ENCODE data around the gene CAPN2.

GRCh38 chr1:223771814-223772770 lies 59.8 kb downstream of the CAPN2 start:
- TF ChIP-seq CTCF (conservative IDR thresholded peaks at IDR 0.05) = no peak
- TF ChIP-seq EZH2 (IDR thresholded peaks at IDR 0.05; ENCODE audit: low read depth) = no peak
